GM18508 (cell line): ENCODE data around the gene BTLA.
A peak's percentile ranks its signal among the peaks of the same experiment; 100 is the strongest.
"Not testable (repeated sequence)": the region's sequence is repeated elsewhere in the genome, so short reads cannot be mapped to it uniquely, and the experiment has no call there.

Experiments
- ATAC-seq: cut with Tn5 transposase; IDR thresholded peaks from one replicate; pipeline ENCODE4 v1.9.1; 2021; ENCODE audit warnings: moderate number of reproducible peaks; ENCODE audit not compliant: insufficient read depth, unreplicated experiment

The BTLA gene

DNA sequence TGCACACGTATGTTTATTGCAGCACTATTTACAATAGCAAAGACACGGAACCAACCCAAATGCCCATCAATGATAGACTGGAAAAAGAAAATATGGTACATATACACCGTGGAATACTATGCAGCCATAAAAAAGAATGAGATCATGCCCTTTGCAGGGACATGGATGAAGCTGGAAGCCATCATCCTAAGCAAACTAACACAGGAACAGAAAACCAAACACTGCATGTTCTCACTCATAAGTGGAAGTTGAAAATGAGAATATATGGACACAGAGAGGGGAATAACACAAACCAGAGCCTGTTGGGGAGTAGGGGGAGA lies 4.9 kb downstream of the BTLA start:
- ATAC-seq: not testable (repeated sequence)

DNA sequence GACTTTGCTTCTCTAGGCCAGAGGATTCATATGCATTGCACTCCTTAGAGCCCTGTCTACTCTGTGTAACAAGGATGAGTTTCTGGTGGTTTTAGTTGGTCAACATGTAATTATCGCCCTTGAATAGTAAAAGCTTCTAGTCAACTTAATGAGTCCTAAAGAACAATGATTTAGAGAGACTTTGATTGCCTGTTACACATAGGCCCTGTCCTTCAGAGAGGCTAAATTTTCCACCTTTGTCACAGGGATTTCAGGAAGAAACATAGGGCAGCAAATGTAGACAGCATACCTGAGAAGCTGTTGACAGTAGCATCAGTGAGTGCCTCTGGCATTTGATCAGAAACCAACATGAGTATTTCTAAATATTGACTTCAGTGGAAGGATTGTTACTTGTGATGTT lies 7.1 kb downstream of the BTLA start:
- no peak for ATAC-seq

DNA sequence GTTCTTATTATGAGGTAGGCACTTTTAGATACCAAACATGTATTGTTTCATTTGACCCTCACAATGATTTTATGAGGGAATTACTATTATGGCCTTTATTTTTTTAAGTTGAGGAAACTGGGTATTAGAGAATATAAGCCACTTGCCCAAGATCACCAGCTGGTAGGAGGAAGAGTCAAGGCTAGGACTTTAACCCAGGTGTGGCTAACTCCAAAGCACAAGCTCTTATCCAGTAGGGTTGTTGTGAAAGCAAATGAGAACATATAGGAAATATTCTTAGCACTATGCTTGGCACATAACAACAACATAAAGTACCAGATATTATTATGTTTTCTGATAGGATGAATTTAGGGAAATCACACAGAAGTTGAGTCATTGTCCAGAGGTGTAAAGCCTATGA lies 7.9 kb downstream of the BTLA start:
- ATAC-seq: no peak

DNA sequence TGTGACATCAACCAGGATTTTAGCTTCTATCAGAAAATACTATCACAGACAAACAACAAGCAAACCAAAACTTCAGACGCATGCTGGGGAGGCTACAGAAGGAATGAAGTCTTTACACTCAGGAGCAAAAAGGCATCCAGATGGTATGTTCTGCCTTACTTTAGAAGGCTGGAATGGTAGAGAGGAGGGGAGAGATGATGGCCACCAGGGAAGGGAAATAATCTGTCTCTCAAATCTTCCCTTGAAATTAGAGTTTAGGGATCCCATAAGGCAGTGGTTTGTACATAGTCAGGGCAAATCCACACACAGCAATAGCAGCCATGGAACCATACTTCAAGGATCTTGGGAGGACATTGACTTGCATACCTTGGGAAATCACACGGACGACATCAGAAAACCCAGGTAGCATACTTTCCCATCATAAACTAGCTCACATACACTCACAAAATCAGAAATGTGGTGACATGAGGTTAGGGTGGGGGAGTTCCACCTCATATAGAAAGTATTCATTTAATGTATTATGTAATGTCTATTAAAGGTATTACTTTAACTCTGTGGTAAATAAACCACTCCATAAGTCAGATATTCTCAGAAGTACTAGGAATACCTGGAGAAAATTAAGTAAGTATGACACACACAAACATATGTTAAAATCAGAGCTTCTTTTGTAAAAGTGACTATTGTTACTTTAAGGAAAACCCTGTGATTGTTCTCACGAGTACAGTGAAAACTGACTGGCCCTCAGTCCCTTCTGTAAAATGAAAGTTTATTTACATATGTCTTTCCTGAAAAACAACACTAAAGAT lies 9.4 kb downstream of the BTLA start:
- ATAC-seq: no peak

DNA sequence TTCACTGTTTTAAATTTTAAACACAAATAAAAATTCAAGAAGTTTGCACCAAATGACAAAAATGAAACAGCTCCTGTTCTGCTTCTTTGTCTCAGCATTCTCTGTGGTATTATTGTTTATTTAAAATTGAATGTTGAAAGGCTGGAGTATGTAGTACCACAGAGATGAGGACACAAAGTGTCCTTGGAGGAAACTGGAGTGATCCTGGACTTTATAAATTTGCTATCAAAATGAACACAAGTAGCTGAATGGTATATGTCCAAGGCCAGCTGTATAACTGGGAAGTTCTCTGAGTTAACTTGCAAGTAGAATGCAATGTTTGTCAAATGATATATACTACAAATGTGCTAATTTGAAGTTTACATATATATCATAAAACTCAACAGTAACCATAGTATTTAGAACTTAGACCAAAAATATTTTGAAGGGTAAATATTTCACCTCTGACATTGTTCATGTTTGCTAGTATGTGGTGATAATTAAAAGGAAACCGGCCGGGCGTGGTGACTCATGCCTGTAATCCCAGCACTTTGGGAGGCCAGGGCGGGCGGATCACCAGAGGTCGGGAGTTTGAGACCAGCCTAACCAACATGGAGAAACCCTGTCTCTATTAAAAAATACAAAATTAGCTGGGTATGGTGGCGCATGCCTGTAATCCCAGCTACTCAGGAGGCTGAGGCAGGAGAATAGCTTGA lies 12.3 kb downstream of the BTLA start:
- no peak for ATAC-seq

DNA sequence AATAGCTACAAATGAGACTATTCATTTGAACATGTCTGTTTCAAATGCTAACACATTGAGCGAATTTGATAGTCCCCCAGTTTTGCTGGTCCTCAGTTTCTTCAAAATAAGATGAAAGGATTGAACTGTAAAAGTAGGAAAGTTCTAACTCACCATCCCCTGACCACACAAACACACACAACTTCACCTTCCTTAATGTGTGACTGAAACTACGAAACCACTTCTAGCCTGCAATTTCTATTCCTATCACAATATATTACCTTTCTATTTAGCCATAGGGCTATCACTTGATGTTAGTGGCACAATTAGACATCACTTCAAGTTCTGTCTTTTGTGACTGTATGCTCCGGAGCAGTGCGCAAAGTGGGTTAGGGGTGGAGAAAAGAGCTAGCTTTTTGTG lies 14.9 kb downstream of the BTLA start:
- ATAC-seq: no peak

DNA sequence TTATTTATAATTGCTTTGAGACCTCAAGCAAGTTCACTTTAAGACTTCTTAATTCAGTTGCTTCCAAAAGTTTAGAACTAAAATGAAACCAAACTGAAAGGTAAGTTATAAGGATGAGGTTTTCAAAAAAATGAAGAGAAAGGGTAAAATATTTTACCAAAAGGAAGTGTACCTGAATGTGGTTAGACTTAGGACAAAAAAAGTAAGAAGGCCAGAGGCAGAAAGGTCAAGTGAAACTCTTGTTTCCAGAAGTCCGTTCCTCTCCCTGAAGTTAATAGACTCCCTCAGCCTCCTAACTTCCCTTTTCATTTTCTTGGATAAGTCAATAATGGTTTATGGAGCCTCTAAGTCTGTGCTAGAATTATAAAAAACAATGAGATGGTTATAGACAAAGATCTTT lies 16.6 kb downstream of the BTLA start:
- ATAC-seq: no peak

DNA sequence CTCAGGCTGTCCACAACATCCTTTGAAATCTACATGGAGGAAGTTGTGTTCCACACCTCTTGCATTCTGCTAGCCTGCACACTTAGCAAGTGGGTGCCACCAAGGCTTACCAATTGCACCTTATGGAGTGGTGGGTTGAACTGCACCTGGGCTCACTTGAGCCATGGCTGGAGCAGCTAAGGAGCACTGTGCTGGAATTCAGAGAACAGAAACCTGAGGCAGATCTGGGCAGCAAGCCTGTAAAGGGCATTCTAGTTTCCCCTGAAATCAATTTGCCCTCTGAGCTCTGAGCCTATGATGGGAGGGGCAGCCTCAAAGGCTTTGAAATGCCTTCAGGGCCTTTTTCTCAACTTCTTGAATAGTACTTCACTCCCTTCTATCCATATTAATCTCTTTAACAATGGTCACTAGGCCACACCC lies 18.0 kb downstream of the BTLA start:
- ATAC-seq: no peak

DNA sequence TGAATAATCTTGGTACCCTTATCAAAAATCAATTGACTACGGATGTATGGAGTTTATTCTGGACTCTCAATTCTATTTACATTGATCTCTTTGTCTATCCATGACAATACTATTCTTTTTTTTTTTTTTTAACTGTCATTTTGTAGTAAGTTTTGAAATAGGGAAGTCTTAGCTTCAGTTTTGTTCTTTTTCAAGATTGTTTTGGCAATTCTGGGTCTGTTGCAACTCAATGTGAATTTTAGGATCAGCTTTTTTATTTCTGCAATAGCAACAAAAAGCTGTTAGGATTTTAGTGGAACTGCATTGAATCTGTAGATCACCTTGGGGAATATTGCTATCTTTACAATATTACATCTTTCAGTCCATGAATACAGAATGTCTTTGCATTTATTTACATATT lies 21.4 kb downstream of the BTLA start:
- ATAC-seq: no peak

DNA sequence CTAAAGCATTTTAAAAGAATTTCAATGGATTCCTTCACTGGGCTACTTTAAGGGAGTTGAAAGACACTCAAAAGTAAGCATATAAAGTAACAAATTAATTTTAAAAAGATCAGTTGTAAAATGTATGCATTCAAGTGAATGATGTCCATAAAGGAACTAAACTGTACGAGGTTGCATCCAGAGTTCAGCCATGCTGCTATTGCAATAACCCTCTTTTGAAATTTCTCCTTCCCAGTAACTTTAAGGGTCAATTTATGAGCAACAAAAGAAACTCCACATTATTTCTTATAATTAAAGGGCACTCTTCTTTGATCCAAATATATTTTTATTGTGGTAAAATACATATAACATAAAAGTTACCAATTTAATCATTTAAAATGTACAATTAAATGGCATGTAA lies 22.9 kb downstream of the BTLA start:
- no peak for ATAC-seq

DNA sequence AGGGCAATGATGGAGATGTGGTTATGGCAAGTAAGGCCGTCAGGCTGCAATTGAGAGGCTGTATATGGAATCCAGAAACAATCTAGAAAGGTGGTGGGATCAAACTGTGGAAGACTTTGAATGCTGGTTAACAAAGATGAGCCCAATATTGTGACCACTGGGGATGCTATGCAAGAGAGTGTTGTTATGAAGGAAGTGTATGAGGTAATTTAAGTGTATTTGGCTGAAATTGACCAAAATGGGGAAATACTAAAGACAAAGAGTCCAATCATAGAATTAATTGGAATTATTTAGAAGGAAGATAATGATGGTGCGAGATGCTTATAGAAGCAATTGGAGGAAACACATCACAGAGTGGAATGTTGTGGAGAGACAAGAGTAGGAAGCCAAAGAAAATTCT lies 24.5 kb downstream of the BTLA start:
- no peak for ATAC-seq

DNA sequence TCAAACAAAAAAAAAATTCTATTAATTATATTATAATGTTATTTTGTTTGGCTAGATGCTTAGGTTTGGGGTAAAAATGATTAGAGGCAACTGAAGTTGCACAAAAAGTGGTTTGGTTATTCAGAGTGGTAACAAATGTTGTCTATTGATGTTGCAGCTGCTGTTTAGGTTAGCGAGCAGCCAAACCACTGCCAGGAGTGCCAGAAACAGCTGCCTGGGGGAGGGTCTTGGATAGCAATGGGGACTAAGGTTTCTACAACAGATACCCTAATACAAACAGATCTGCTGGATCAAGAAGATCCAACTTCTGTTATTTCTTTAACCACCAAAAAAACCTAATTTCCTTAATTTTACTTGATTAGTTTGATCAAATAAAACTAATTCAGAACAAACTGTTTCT lies 26.6 kb downstream of the BTLA start:
- no peak for ATAC-seq

DNA sequence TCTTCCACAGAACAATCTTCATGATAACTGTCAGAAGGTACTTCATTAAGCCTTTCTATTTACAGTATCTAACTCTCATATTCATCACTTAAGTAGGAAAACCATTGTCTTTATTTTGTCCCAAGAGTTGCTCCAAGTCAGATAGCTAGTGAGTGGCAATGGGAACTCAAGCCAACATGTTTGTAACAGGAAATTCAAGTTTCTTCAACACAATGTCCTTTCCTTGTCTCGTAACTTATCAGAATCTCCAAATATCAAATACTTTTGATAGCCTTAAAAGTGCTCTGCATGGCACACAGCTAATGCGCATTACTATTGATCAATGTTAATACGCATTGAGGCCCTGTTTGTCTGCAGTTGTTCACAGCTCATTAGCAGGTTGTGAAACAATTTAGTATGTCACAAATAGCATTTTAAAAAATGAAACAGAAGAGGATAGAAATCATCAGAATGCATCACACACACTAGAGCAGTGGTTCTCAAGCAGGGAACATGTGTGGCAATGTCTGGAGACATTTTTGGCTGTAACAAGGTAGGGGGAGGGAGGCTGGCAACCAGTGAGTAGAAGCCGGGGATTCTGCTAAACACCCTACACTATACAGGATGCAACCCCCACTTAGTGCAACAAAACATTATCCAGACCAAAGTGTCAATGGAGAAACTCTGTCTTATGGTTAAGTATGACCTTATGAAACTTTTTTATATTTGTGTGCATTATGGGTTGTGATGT lies 27.5 kb downstream of the BTLA start:
- no peak for ATAC-seq

DNA sequence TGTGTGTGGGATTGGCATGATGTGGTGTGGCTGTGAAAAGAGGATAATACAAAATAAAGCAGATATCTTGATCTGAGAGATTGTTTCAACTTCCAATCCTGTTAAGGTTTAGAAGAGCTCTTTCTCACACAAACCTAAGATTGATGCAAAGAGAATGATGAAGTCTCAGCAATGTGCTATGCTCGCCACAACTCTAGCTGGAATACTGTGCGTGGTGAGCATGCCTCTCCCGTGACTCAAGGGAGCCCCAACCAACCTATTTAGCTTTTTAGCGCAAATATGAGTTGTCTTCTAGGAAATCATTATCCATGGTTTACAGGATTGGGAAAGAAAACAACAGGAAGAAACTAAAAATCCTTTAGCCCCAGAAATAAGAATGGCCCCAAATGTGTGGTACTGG lies 28.5 kb downstream of the BTLA start:
- ATAC-seq: no peak

DNA sequence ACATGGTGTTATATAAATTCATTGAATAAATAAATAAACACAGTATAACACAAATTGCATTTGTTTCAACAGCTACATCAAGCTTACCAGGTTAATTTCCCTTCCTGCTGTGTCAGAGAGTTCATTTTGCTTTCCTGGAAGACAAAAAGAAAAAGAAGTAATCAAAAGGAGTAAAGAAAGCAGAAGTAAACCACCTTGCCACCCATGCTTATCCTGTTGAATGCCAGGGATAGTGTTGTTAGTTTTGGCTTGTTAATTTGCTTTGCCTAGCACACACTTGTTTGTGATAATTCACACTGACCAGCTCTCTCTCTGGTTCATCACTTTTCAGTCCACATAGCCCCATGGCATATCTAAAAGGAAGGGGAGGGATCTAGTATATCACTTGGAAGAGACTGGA lies 29.6 kb downstream of the BTLA start:
- no peak for ATAC-seq

DNA sequence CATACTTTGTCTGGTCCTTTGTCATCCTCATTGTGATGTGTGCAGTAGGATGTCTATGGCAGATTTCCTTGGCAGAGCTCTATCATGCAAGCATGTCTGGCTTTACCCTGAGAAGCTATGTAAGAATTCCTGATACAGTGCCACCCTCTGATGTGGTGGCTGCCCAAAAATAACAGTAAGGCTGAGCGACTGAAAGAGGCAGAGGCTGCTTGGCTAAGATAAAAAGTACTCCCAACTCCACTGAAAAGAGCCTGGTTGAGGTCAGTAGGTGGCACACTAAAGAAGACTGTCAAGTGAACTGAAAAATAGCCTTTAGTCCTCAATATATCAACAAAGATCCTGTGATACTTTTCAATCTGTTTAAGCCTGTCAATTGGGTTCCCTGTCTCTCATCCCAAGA lies 31.7 kb downstream of the BTLA start:
- ATAC-seq: no peak

DNA sequence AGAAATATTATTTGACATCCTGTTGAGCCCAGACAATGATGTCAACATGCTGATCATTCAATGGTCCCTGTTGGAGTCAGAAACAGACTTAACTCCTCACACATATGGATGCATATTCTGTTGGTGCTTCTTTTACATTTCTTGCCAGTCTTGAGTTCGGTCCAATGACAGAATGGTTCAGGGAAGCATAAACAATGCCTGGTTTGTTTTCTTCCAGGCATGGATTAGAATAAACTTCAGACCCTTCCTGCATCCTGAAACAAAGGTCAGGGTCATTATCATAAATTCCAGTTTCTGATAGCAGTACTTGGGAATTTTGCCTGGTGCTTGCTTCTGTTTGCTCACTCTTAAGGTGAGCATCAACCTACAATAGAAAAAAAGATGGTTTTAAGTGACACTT lies 33.3 kb downstream of the BTLA start:
- ATAC-seq: no peak

DNA sequence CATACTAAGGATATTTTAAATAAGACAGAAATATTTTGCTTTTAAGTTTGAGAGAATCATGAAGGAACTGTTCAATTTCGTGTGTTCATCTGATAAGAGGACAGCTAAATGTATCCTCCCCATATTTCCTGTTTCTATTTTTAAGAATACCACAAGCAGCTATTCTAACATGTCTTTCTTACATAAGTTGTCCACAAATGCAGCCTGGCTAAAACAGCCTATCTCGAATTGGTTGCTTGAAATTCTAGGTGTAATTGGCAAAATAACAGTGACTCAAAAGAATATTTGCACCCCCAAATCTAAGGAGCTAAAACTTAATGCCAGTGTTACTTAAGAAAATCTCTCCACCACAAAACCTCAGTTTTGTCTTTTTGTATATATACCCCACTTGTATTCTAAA lies 35.0 kb downstream of the BTLA start:
- ATAC-seq: no peak

DNA sequence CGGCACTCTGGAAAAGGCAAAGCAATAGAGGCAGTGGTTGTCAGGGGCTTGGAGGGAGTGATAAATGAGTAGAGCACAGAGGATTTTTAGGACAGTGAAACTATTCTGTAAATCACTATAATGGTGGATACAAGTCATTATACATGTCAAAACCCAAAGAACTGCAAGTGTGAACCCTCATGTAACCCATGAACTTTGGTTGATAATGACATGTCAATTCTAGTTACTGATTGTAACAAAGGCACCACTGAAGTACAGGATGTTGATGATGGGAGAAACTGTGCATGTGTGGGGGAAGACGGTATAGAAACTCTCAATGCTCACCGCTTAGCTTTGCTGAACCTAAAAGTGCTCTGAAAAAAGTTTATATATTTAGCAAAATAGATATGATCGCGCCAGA lies 36.0 kb downstream of the BTLA start:
- ATAC-seq: no peak

DNA sequence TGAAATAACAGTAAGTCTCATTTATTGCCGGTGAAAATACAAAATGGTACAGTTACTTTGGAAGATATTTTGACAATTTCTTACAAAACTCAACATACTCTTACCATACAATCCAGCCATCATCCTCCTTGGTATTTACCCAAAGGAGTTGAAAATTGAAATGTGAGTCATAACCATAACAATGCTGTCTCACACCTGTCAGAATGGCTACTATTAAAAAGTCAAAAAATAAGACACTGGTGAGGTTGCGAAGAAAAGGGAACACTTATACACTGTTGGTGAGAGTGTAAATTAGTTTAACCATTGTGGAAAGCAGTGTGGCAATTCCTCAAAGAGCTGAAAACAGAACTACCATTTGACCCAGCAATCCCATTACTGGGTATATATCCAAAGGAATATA lies 37.5 kb downstream of the BTLA start:
- ATAC-seq: not testable (repeated sequence)

DNA sequence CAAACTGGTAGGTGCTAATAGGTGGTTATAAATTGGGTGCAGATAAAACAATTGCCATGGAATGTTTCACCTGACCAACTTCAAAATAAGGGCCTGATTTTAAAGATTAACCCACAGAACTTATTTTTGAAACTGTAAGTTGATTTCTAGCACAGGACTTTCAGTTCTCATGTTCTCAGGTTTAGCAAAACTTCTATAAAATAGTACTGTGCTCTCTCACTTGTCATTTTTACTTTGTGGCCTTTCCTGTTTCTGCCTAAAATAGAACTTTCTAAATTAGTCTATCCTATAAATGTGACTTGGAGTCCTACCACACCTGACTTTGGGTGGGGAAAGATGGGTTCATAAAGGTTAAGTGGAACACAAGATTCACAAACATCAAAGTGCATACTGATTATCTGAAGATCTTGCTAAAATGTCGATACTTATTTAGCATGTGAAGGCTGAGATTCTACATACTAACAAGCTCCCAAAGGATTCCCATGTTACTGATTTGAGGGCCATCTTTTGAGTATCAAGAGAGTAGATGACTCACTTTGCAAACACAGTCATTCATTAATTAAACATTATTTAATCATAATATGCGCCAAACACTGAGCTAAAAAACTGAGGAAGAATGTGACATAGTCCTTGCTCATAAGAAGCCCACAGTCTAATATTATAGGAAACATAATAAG lies 38.6 kb downstream of the BTLA start:
- peak; percentile 37 for ATAC-seq
